Measurements from ENCODE around the gene MAGI1. TPM values are rescaled to one million over a fixed set of nuclear protein-coding genes. Genes with fewer than 3 reads are reported as not detected.

The MAGI1 gene
- total and polyA plus RNA-seq, 10 donors = 3.5 to 104 (median 62.3) TPM

DNA sequence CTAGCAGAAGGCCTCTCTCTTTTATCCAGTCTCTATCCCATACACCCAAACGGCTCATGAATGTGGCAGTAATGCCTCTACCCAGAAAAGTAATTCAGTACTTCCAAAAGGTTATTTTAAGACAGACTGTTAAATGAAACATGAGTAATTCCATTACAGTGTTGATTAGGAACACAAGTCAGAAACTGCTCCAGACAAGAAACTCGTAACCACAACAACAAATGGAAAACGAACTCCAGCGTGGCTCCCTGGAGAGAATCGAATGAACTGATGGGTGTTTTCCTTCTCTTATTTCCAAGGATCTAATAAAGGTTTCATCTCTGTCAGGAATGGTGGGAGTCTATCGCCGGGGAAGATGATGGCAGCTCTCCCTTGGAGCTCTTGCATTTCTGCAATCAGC is 228.4 kb downstream of the MAGI1 start:
- Histone ChIP-seq H3K4me3 (no peak overlapping the region), H3K36me3 (no peaks in the 10 kb centered on the region), H3K4me1 (no peaks in the 10 kb centered on the region), H3K27ac (no peak overlapping the region), H3K9me3 (peaks cover 0 to 10% (median 2%) of the 10 kb centered on the region in 8 donors), H3K27me3 (replicated peaks in 1 of 7) (no peaks in the 10 kb centered on the region)
- DNase-seq = no peak
- WGBS, 5 donors = 83 to 95% (median 90%) methylated on average over 7 of the region's 7 CpGs
- no peak for TF ChIP-seq POLR2AphosphoS5 (IDR thresholded peaks at IDR 0.05)
- no peak for TF ChIP-seq CTCF (IDR thresholded peaks at IDR 0.05 in 8 of 11, conservative IDR thresholded peaks at IDR 0.05 in 3 of 11)
- no peak for TF ChIP-seq POLR2A (IDR thresholded peaks at IDR 0.05)
- intact Hi-C loops (cut with DNase I; ENCODE audit: low total_unique reads) = no loop called here

GRCh38 chr3:65809641-65810150 is 229.0 kb downstream of the MAGI1 start:
- no peaks in the 10 kb centered on the region for H3K4me1 ChIP-seq
- 49 to 62% (median 58%) methylated on average over 2 of the region's 2 CpGs for WGBS, 5 donors
- DNase-seq = no peak
- no peaks in the 10 kb centered on the region for H3K36me3 ChIP-seq
- intact Hi-C loops (cut with DNase I; ENCODE audit: low total_unique reads) = no loop called here
- H3K9me3 ChIP-seq = peaks cover 0 to 12% (median 2%) of the 10 kb centered on the region in 8 donors
- TF ChIP-seq CTCF (IDR thresholded peaks at IDR 0.05 in 8 of 11, conservative IDR thresholded peaks at IDR 0.05 in 3 of 11) = no peak
- TF ChIP-seq POLR2A (IDR thresholded peaks at IDR 0.05) = no peak
- no peak for TF ChIP-seq POLR2AphosphoS5 (IDR thresholded peaks at IDR 0.05)
- H3K27me3 ChIP-seq (replicated peaks in 1 of 7) = no peaks in the 10 kb centered on the region
- no peak overlapping the region for H3K27ac ChIP-seq
- H3K4me3 ChIP-seq = no peak overlapping the region

DNA sequence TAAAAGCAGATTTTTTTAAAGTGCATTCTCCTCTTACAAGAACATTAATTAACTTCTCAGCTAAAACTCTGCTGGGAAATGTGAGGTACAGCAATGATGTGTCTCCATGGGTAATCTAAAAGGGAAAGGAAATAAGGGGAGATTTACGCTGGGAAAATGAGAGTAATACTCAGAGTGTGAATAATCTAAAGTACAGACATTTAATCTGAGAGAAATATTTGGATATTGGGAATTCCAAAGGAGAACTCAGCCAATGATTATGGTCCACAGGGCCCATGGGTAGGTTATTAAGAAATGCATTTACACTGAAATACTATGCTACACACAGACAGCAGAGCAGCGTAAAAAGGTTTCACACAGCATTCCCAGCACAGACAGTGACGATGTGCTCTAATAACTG is 229.9 kb downstream of the MAGI1 start:
- no peaks in the 10 kb centered on the region for H3K4me1 ChIP-seq
- H3K27ac ChIP-seq = no peak overlapping the region
- H3K36me3 ChIP-seq = no peaks in the 10 kb centered on the region
- no peak for DNase-seq
- 76 to 96% (median 92%) methylated on average over 3 of the region's 3 CpGs for WGBS, 5 donors
- TF ChIP-seq POLR2AphosphoS5 (IDR thresholded peaks at IDR 0.05) (no peak), CTCF (IDR thresholded peaks at IDR 0.05 in 8 of 11, conservative IDR thresholded peaks at IDR 0.05 in 3 of 11) (no peak), POLR2A (IDR thresholded peaks at IDR 0.05) (no peak)
- H3K4me3 ChIP-seq = no peak overlapping the region
- intact Hi-C loops (cut with DNase I; ENCODE audit: low total_unique reads) = no loop called here
- peaks cover 0 to 12% (median 2%) of the 10 kb centered on the region in 8 donors for H3K9me3 ChIP-seq
- no peaks in the 10 kb centered on the region for H3K27me3 ChIP-seq (replicated peaks in 1 of 7)

- intact Hi-C loops (cut with DNase I; ENCODE audit: low total_unique reads) = no loop called here
- Histone ChIP-seq H3K4me1 (no peaks in the 10 kb centered on the region), H3K36me3 (no peaks in the 10 kb centered on the region), H3K27me3 (replicated peaks in 1 of 7) (no peaks in the 10 kb centered on the region), H3K4me3 (no peak overlapping the region), H3K27ac (no peak overlapping the region), H3K9me3 (peaks cover 0 to 12% (median 2%) of the 10 kb centered on the region in 8 donors)
- TF ChIP-seq POLR2A (IDR thresholded peaks at IDR 0.05) (no peak), CTCF (IDR thresholded peaks at IDR 0.05 in 8 of 11, conservative IDR thresholded peaks at IDR 0.05 in 3 of 11) (no peak), POLR2AphosphoS5 (IDR thresholded peaks at IDR 0.05) (no peak)
- WGBS, 5 donors = 79 to 91% (median 88%) methylated on average over 6 of the region's 6 CpGs
- no peak for DNase-seq
Measured at GRCh38 chr3:65808407-65808806, 230.3 kb downstream of the MAGI1 start.
